Astrocyte of the spinal cord (primary cell): ENCODE results near the gene GAS7.

Experiments
- DNase-seq: peaks from one replicate; pipeline ENCODE4 v3.0.0; 2011; ENCODE audit warnings: low read depth, low spot score
- H3K4me3 ChIP-seq: 2 replicates; pipeline ENCODE4 v1.5.1; 2011; ENCODE audit warnings: low read depth, mild to moderate bottlenecking, low read length, moderate library complexity
- in situ Hi-C: cut with HindIII; loops from 2 replicates; pipeline ENCODE4 v1.10.0; 2017; ENCODE audit warnings: low sequenced_read_pairs
- TF ChIP-seq, protein P1 (sequence below): IDR thresholded peaks from 2 replicates; pipeline ENCODE4 v1.5.1; 2012; ENCODE audit warnings: low read depth, mild to moderate bottlenecking, low read length, inconsistent platforms

GAS7 gene

DNA sequence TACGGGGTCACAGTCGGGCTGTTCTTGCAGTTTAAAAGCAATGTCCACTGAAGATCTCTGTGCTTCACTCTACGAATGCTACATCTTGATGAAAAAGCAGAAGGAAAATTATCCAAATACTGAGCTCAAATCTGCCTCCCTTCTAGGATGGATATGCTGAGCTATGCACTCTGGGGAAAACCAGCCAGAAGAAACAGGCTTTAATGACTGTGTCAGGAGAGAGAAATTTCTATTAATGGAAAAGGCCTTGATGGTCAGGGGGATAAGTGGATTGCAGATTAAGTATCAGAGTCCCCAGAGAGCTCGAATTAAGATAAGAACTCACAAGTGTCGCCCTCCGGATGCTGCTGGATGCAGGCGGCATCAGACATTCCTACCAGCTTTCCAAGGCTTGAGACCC is 253.7 kb downstream of the GAS7 start:
- TF ChIP-seq, protein P1, sequence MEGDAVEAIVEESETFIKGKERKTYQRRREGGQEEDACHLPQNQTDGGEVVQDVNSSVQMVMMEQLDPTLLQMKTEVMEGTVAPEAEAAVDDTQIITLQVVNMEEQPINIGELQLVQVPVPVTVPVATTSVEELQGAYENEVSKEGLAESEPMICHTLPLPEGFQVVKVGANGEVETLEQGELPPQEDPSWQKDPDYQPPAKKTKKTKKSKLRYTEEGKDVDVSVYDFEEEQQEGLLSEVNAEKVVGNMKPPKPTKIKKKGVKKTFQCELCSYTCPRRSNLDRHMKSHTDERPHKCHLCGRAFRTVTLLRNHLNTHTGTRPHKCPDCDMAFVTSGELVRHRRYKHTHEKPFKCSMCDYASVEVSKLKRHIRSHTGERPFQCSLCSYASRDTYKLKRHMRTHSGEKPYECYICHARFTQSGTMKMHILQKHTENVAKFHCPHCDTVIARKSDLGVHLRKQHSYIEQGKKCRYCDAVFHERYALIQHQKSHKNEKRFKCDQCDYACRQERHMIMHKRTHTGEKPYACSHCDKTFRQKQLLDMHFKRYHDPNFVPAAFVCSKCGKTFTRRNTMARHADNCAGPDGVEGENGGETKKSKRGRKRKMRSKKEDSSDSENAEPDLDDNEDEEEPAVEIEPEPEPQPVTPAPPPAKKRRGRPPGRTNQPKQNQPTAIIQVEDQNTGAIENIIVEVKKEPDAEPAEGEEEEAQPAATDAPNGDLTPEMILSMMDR = no peak
- DNase-seq = no peak
- H3K4me3 ChIP-seq = no peak overlapping the region
- in situ Hi-C loops = no loop called here

DNA sequence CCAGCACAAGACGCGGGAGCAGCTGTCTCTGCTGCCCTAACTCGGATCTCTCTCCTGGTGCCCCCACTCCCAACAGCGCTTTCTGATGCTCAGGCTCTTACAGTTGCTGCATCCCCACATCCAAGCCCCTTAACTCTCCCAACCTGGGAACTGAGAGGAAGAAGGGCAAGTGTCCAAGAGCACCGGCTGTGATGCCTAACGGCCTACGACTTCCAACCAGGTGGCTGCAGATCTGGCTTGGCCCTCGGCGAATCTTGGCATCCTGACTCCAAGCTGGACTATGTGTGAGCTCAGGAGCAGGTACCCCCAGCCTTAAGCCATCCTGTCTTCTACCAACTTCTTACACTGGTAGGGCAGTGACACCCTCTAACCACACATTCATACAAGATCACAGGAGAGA is 255.1 kb downstream of the GAS7 start:
- TF ChIP-seq, protein P1 = no peak
- DNase-seq = no peak
- in situ Hi-C loops = no loop called here
- H3K4me3 ChIP-seq = no peak overlapping the region

DNA sequence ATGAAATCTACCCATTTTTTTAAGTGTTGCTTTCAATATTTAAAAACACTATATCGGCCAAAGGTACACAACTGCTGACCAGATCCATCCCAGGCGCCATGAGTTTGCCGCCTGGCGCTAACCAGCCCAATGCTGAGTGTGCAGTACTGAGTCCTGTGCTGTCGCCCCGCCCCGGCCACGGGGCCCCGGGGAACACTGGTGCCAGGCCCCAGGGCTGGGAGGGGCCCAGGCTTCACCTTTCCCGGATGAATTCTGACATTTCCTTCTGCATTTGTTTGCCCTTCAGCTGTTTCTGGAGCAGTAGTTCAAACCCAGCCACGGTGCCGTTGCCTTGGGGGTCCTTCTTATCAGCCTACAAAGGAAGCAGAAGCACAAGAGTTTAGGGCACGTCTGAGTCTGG is 255.5 kb downstream of the GAS7 start:
- in situ Hi-C loops = no loop called here
- no peak overlapping the region for H3K4me3 ChIP-seq
- DNase-seq = no peak
- TF ChIP-seq, protein P1 = no peak

DNA sequence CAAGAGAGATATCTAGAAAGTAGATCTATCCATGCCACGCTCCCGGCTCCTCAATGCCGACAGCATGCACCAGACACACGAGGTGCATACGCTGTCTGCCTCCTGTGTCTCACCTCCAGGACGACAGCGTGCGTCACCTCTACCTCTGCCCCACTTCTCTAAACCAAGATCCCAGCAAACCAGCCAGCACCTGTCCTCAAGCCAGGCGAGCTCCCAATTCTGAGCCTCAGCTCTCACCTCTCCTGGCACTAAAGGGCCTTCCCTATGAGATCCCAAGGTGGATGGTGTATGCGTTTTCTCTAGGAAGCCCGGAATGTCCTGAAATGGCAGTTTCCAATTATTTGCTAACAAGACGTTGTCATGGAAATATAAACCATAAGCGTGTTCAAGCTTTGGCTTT is 257.1 kb downstream of the GAS7 start:
- in situ Hi-C loops = no loop called here
- no peak overlapping the region for H3K4me3 ChIP-seq
- DNase-seq = no peak
- TF ChIP-seq, protein P1 = no peak

DNA sequence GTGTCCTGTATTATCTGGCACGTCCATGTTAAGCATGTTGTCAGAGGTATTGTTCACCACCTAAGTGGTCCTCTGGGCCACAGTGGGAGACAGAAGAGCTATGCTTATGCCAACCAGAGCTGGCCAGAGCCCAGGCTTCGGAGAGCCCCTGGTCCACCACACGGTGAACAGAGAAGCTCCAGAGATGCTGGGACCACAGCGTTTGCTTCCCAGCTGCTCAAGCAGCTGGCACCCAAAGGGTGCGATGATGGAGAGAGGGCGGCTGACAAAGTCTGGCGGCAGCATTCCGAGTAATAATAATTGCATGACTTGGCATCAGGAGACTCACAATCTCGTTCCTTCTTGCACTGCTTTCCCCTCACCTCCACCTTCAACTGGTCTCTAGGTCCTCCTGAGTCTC is 257.6 kb downstream of the GAS7 start:
- in situ Hi-C loops = no loop called here
- H3K4me3 ChIP-seq = no peak overlapping the region
- TF ChIP-seq, protein P1 = no peak
- no peak for DNase-seq

DNA sequence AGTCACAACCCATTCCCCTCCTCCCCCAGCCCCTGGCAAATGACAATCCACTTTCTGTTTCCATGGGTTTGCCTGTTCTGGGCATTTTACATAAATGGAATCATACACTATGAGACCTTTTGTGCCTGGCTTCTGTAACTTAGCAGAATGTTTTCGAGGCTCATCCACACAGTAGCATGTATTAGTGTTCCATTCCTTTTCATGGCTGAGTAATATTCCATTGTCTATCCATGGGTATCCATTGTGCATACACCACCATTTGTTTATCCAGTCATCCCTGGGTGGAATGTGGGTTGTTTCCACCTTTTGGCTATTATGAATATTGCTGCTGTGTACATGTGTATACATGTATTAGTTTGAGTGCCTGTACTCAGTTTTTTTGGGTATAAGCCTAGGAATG is 259.6 kb downstream of the GAS7 start:
- TF ChIP-seq, protein P1 = no peak
- no peak for DNase-seq
- no peak overlapping the region for H3K4me3 ChIP-seq
- in situ Hi-C loops = no loop called here

DNA sequence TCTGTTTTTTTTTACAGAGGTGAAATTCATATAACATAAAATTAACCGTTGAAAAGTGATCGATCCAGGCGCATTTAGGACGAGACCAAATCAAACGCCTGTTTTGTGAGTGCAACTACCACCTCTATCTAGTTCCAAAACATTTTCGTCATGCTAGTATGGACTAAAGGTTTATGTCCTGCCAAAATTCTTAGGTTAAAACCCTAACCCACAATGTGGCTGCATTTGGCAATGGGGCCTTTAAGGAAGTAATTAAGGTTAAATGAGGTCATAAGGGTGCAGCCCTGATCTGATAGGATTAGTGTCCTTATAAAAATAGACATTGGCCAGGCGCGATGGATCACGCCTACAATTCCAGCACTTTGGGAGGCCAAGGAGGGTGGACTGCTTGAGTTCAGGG is 260.5 kb downstream of the GAS7 start:
- DNase-seq = no peak
- in situ Hi-C loops = no loop called here
- no peak overlapping the region for H3K4me3 ChIP-seq
- TF ChIP-seq, protein P1 = no peak
